Measurements from ENCODE around the gene OR1S1. TPM values are rescaled to one million over a fixed set of nuclear protein-coding genes. Genes with fewer than 3 reads are reported as not detected.

Gene OR1S1
- total RNA-seq, 1 experiment from 2014 or later = not detected

GRCh38 chr11:58254936-58255335 lies 42.4 kb downstream of the OR1S1 start:
- TF ChIP-seq, protein P1, sequence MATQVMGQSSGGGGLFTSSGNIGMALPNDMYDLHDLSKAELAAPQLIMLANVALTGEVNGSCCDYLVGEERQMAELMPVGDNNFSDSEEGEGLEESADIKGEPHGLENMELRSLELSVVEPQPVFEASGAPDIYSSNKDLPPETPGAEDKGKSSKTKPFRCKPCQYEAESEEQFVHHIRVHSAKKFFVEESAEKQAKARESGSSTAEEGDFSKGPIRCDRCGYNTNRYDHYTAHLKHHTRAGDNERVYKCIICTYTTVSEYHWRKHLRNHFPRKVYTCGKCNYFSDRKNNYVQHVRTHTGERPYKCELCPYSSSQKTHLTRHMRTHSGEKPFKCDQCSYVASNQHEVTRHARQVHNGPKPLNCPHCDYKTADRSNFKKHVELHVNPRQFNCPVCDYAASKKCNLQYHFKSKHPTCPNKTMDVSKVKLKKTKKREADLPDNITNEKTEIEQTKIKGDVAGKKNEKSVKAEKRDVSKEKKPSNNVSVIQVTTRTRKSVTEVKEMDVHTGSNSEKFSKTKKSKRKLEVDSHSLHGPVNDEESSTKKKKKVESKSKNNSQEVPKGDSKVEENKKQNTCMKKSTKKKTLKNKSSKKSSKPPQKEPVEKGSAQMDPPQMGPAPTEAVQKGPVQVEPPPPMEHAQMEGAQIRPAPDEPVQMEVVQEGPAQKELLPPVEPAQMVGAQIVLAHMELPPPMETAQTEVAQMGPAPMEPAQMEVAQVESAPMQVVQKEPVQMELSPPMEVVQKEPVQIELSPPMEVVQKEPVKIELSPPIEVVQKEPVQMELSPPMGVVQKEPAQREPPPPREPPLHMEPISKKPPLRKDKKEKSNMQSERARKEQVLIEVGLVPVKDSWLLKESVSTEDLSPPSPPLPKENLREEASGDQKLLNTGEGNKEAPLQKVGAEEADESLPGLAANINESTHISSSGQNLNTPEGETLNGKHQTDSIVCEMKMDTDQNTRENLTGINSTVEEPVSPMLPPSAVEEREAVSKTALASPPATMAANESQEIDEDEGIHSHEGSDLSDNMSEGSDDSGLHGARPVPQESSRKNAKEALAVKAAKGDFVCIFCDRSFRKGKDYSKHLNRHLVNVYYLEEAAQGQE (IDR thresholded peaks at IDR 0.05; ENCODE audit: insufficient read depth in 1 of 2, low read depth in 2 of 2, low read length in 1 of 2) = no peak
- TF ChIP-seq CTCF (IDR thresholded peaks at IDR 0.05) (no peak), TCF7L2 (IDR thresholded peaks at IDR 0.05; ENCODE audit: low read depth, low read length) (no peak), POLR2AphosphoS5 (IDR thresholded peaks at IDR 0.05; ENCODE audit: low read depth, low read length) (no peak), SIN3A (IDR thresholded peaks at IDR 0.05; ENCODE audit: borderline replicate concordance, insufficient read depth, low read depth, low read length) (no peak)
- H3K36me3 ChIP-seq (ENCODE audit: control insufficient read depth, insufficient read depth, low read length) = no peaks in the 10 kb centered on the region
- intact Hi-C loops (cut with micrococcal nuclease; ENCODE audit: unreplicated experiment) (no loop called here), in situ Hi-C loops (cut with HindIII; ENCODE audit: low pct_unique_long_range_greater_than_20kb, low sequenced_read_pairs) (no loop called here)
- H3K27me3 ChIP-seq (ENCODE audit: control insufficient read depth, insufficient read depth, low read length) = no peaks in the 10 kb centered on the region
- H3K27ac ChIP-seq (ENCODE audit: low read length) = no peak overlapping the region
- no peaks in the 10 kb centered on the region for H3K9me3 ChIP-seq (ENCODE audit: control insufficient read depth, insufficient read depth, low read depth, low read length)
- CTCF ChIA-PET = no interaction called here
- no peak overlapping the region for H3K4me3 ChIP-seq (ENCODE audit: low read depth in 2 of 2, low read length in 2 of 2)
- POLR2A ChIA-PET = no interaction called here
- DNase-seq (ENCODE audit: low read depth, low spot score) (no peak), ATAC-seq (no peak)
- no TSS peak for BruUV-seq (replicated peaks)
- H3K4me1 ChIP-seq (ENCODE audit: control insufficient read depth, insufficient read depth, low read length) = no peaks in the 10 kb centered on the region

GRCh38 chr11:58259983-58260382 lies 47.5 kb downstream of the OR1S1 start:
- H3K27ac ChIP-seq (ENCODE audit: low read length) = no peak overlapping the region
- in situ Hi-C loops (cut with HindIII; ENCODE audit: low pct_unique_long_range_greater_than_20kb, low sequenced_read_pairs) (no loop called here), intact Hi-C loops (cut with micrococcal nuclease; ENCODE audit: unreplicated experiment) (no loop called here)
- ATAC-seq (no peak), DNase-seq (ENCODE audit: low read depth, low spot score) (no peak)
- no peak overlapping the region for H3K4me3 ChIP-seq (ENCODE audit: low read depth in 2 of 2, low read length in 2 of 2)
- H3K4me1 ChIP-seq (ENCODE audit: control insufficient read depth, insufficient read depth, low read length) = no peaks in the 10 kb centered on the region
- H3K27me3 ChIP-seq (ENCODE audit: control insufficient read depth, insufficient read depth, low read length) = no peaks in the 10 kb centered on the region
- H3K36me3 ChIP-seq (ENCODE audit: control insufficient read depth, insufficient read depth, low read length) = no peaks in the 10 kb centered on the region
- ChIA-PET POLR2A (no interaction called here), CTCF (no interaction called here)
- no peaks in the 10 kb centered on the region for H3K9me3 ChIP-seq (ENCODE audit: control insufficient read depth, insufficient read depth, low read depth, low read length)
- no TSS peak for BruUV-seq (replicated peaks)
- TF ChIP-seq CTCF (IDR thresholded peaks at IDR 0.05) (no peak), POLR2AphosphoS5 (IDR thresholded peaks at IDR 0.05; ENCODE audit: low read depth, low read length) (no peak), TCF7L2 (IDR thresholded peaks at IDR 0.05; ENCODE audit: low read depth, low read length) (no peak), SIN3A (IDR thresholded peaks at IDR 0.05; ENCODE audit: borderline replicate concordance, insufficient read depth, low read depth, low read length) (no peak)
- TF ChIP-seq, protein P1 (IDR thresholded peaks at IDR 0.05; ENCODE audit: insufficient read depth in 1 of 2, low read depth in 2 of 2, low read length in 1 of 2) = no peak

Other genes with a start within 250 kb of the OR1S1 start
- gene OR9Q1, start 188.8 kb upstream of the OR1S1 start, total RNA-seq (2021; ENCODE audit: unreplicated experiment) = not detected
- gene OR6Q1, start 181.8 kb upstream of the OR1S1 start, total RNA-seq (2021; ENCODE audit: unreplicated experiment) = not detected
- gene OR9I1, start 87.2 kb upstream of the OR1S1 start, total RNA-seq (2021; ENCODE audit: unreplicated experiment) = not detected
- gene OR9Q2, start 23.6 kb upstream of the OR1S1 start, total RNA-seq (2021; ENCODE audit: unreplicated experiment) = not detected
- not detected for gene OR1S2, start 8.6 kb upstream of the OR1S1 start, total RNA-seq (2021; ENCODE audit: unreplicated experiment)
- gene OR10Q1, start 16.2 kb downstream of the OR1S1 start, total RNA-seq (2021; ENCODE audit: unreplicated experiment) = not detected
- gene OR10W1, start 55.5 kb downstream of the OR1S1 start, total RNA-seq (2021; ENCODE audit: unreplicated experiment) = not detected
- not detected for gene OR5B17, start 146.3 kb downstream of the OR1S1 start, total RNA-seq (2021; ENCODE audit: unreplicated experiment)
- not detected for gene OR5B3, start 194.2 kb downstream of the OR1S1 start, total RNA-seq (2021; ENCODE audit: unreplicated experiment)
- gene OR5B2, start 215.4 kb downstream of the OR1S1 start, total RNA-seq (2021; ENCODE audit: unreplicated experiment) = not detected
- gene OR5B12, start 229.5 kb downstream of the OR1S1 start, total RNA-seq (2021; ENCODE audit: unreplicated experiment) = not detected